GM12878 (cell line): ENCODE data around the gene TCF12. TPM values are rescaled to one million over a fixed set of nuclear protein-coding genes. Genes with fewer than 3 reads are reported as not detected.

Source experiments
- ATAC-seq: fragments of 200-7000 bp; cut with Tn5 transposase; 3 replicates; pipeline ENCODE4 v1.9.1; 2020; ENCODE audit warnings: mild to moderate bottlenecking, moderate library complexity
- BruUV-seq: library from RNA; stranded (reverse); fragments of 400-500 nt; replicated peaks from 2 replicates; lab custom pipeline; 2021; lab: Mats Ljungman, UMichigan
- CTCF ChIA-PET: fragments of 300-600 bp; sonication (Branson Sonifier 250); formaldehyde crosslinking; extraction: SDS; loops from one replicate; lab custom pipeline; 2021; ENCODE audit warnings: inconsistent platforms; lab: Yijun Ruan, JAX
- POLR2A ChIA-PET: fragments of 350-600 bp; formaldehyde crosslinking; extraction: SDS; loops from one replicate; lab custom pipeline; 2021; ENCODE audit warnings: inconsistent platforms; lab: Charles Lee
- RAD21 ChIA-PET: fragments of 300-600 bp; sonication (Branson Sonifier 250); formaldehyde crosslinking; loops from one replicate; lab custom pipeline; 2023; ENCODE audit warnings: antibody characterized with exemption; ENCODE audit not compliant: unreplicated experiment; lab: Charles Lee
- SMC1A ChIA-PET: fragments of 300-600 bp; sonication (Branson Sonifier 250); formaldehyde crosslinking; loops from one replicate; lab custom pipeline; 2023; ENCODE audit not compliant: unreplicated experiment, uncharacterized antibody; lab: Charles Lee
- DNase-seq: peaks from one replicate; pipeline ENCODE4 v3.0.0-alpha.2; 2011; ENCODE audit warnings: low read depth, low spot score
- FAIRE-seq: peaks from 3 replicates; lab custom pipeline; 2011; peaks lifted over from hg19 to GRCh38; lab: Jason Lieb, UNC
- H2AFZ ChIP-seq: 2 replicates; pipeline ENCODE4 v1.6.0; 2011; ENCODE audit warnings: low read depth, low read length, control low read depth; ENCODE audit not compliant: control insufficient read depth
- H3K27ac ChIP-seq: 2 replicates; pipeline ENCODE4 v1.5.1; 2011; ENCODE audit warnings: control low read depth; ENCODE audit not compliant: control insufficient read depth, insufficient read depth
- H3K27me3 ChIP-seq, 2 experiments: replicated peaks in 1 of 2; 2 replicates each; pipeline versions ENCODE4 v1.6.0 to v1.6.1; 2011; ENCODE audit warnings: low read length in 1 of 2; ENCODE audit not compliant: control insufficient read depth in 2 of 2, insufficient read depth in 2 of 2
- H3K36me3 ChIP-seq, 2 experiments: 2 replicates each; pipeline ENCODE4 v1.5.1; 2011; ENCODE audit warnings: low read length in 1 of 2; ENCODE audit not compliant: control insufficient read depth in 2 of 2, insufficient read depth in 2 of 2
- H3K4me1 ChIP-seq: 2 replicates; pipeline ENCODE4 v1.6.1; 2011; ENCODE audit warnings: mild to moderate bottlenecking, low read length, moderate library complexity, mixed read lengths; ENCODE audit not compliant: control insufficient read depth, insufficient read depth
- H3K4me2 ChIP-seq: 2 replicates; pipeline ENCODE4 v1.6.0; 2011; ENCODE audit warnings: control low read depth; ENCODE audit not compliant: control insufficient read depth, insufficient read depth
- H3K4me3 ChIP-seq: fragments of 200-600 bp; sonication (generic); 2 replicates; pipeline ENCODE4 v1.5.1; 2016
- H3K79me2 ChIP-seq: 2 replicates; pipeline ENCODE4 v1.6.0; 2011; ENCODE audit warnings: low read length; ENCODE audit not compliant: control insufficient read depth, insufficient read depth
- H3K9ac ChIP-seq: 2 replicates; pipeline ENCODE4 v1.8.0; 2011; ENCODE audit warnings: low read length, control low read depth, mixed read lengths; ENCODE audit not compliant: control insufficient read depth, insufficient read depth
- H3K9me3 ChIP-seq: replicated peaks from 3 replicates; pipeline ENCODE4 v1.5.1; 2011; ENCODE audit warnings: mild to moderate bottlenecking, low read length; ENCODE audit not compliant: control insufficient read depth, insufficient read depth
- H4K20me1 ChIP-seq: 2 replicates; pipeline ENCODE4 v1.6.0; 2011; ENCODE audit not compliant: control insufficient read depth, insufficient read depth
- MLLT1 ChIP-seq: fragments of 450-650 bp; IDR thresholded peaks from 2 replicates; pipeline ENCODE4 v1.6.1; 2016; ENCODE audit warnings: mild to moderate bottlenecking
- TCF12 ChIP-seq: IDR thresholded peaks from 2 replicates; pipeline ENCODE4 v1.6.1; 2011; ENCODE audit warnings: low read depth, mild to moderate bottlenecking, low read length
- WGBS: methylation state at CpG from one replicate; pipeline ENCODE4 v1.1.6; 2016; ENCODE audit warnings: low lambda C conversion rate; ENCODE audit not compliant: insufficient replicate concordance, insufficient coverage; ENCODE audit errors: missing lambda C conversion rate; 5-methylcytosine and 5-hydroxymethylcytosine counted together
- in situ Hi-C: fragments of 300-500 bp; cut with MboI; formaldehyde crosslinking; loops from 9 replicates; pipeline ENCODE4 v1.14.3; 2018; ENCODE audit warnings: mixed read lengths
- intact Hi-C: fragments of 100-400 bp; cut with micrococcal nuclease; formaldehyde crosslinking; loops from one replicate; pipeline ENCODE4 v1.14.2; 2022; ENCODE audit not compliant: unreplicated experiment
- polyA plus RNA-seq, 11 experiments: library from polyadenylated mRNA; depleted of rRNA in 4 of 11; unstranded in 6 of 11; stranded (reverse) in 5 of 11; fragments of >200 nt; fragmentation: Nextera tagmentation in 4 of 11; fragmentation: Illumina TruSeq in 1 of 11; extraction: Ambion mirVana in 4 of 11; extraction: Trizol in 1 of 11; gene quantifications; 1 replicate in 1 of 11; 2 replicates in 10 of 11; pipeline versions ENCODE4 v1.2.1 to v1.2.3, GENCODE V29; 2011 to 2016; ENCODE audit warnings: inconsistent platforms in 2 of 11, missing spikeins in 2 of 11, low read depth in 1 of 11
- total RNA-seq, 4 experiments: library from RNA; depleted of rRNA in 3 of 4; stranded (reverse); fragments of >200 nt in 3 of 4; fragmentation: Illumina TruSeq in 1 of 4; extraction: Trizol in 1 of 4; gene quantifications; 2 replicates each; pipeline versions ENCODE4 v1.2.1 to v1.2.3, GENCODE V29; 2013 to 2021

The TCF12 gene
- total and polyA plus RNA-seq, 10 of the 15 experiments (the other 5 are each of a cell fraction or from before 2014, with no cell fraction given), result 8.2 to 70.9 (median 49.5) TPM

DNA sequence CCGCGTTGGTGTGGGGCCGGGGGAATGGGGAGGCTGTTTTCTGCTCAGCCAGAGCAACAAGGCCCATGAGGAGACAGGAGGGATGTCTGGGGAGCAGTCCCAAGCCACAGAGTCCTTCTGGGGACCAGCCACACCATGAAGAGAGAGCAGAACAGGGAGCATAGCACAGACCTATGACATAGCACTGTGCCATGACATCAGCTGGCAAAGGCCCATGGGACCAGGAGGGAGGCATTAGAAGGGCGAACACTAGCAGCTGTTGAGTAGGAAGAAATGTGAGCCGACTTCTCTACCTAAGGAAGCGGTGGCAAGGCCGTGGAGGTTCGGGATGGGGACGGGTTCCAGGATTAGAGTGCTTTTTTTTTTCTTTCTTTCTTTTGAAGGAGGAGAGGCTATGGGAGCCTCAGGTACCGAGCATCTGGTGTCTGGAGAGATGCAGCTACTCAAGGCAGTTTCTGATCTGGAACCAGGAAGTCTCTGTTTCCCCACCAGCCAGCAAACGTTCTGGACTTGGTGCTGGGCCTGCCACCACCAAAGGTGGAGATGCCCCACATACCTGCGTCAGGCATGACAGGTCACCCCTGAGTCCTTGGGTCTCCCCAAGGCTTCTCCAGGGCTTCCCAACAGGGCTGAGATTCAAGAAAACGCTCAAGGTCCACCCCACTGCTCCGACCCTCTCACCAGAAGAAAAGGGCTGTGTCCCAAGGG lies 380.6 kb downstream of the TCF12 start:
- Histone ChIP-seq H3K9me3 (no peaks in the 10 kb centered on the region), H2AFZ (peak overlapping the region; percentile 6), H3K4me2 (peak overlapping the region; percentile 70), H3K9ac (peak overlapping the region; percentile 55; the same call in 1 of the 2 replicates), H3K27me3 (no peaks in the 10 kb centered on the region), H3K27ac (peak overlapping the region; percentile 77), H4K20me1 (no peaks in the 10 kb centered on the region), H3K4me1 (peaks cover 36% of the 10 kb centered on the region), H3K79me2 (peaks cover 36% of the 10 kb centered on the region), H3K36me3 (no peaks in the 10 kb centered on the region), H3K4me3 (peak overlapping the region; percentile 58; the same call in 1 of the 2 replicates)
- ATAC-seq (peak; percentile 5; the same call in 1 of the 3 replicates), FAIRE-seq (no peak), DNase-seq (no peak)
- in situ Hi-C loops (no loop called here), intact Hi-C loops (no loop called here)
- CTCF ChIA-PET, result interaction anchor here (3.1 kb wide), 1 partner anchor 12 kb away, joined by 12 read pairs; no protein-coding TSS in a partner anchor
- WGBS, result 82% methylated on average over 14 of the region's 14 CpGs
- BruUV-seq, result no TSS peak
- TF ChIP-seq TCF12, result no peak
- TF ChIP-seq MLLT1, result peak; percentile 83
- RAD21 ChIA-PET, result no interaction called here
- POLR2A ChIA-PET, result interaction anchor here (5.3 kb wide), 1 partner anchor 13 kb away, joined by 40 read pairs; no protein-coding TSS in a partner anchor
- SMC1A ChIA-PET, result interaction anchor here (0.6 to 8.9 kb wide), 5 partner anchors 19 to 150 kb away, joined by 3 to 176 read pairs (median 14); no protein-coding TSS in a partner anchor
